Frontal cortex (tissue), 4 donors: ENCODE measurements around the gene GOLM1. TPM values are rescaled to one million over a fixed set of nuclear protein-coding genes. Genes with fewer than 3 reads are reported as not detected.
A peak's percentile ranks its signal among the peaks of the same experiment; 100 is the strongest.

Source experiments
- DNase-seq, 2 donors: peaks; one replicate each; pipeline ENCODE4 v3.0.0; 2012; ENCODE audit warnings: low spot score in 2 of 2
- FAIRE-seq: peaks from 2 replicates; lab custom pipeline; 2012; peaks lifted over from hg19 to GRCh38; lab: Jason Lieb, UNC
- small RNA-seq: library from RNA; depleted of rRNA; stranded (forward); fragments of <200 nt; gene quantifications from one replicate; pipeline ENCODE3, GENCODE V24; 2014
- total RNA-seq: library from RNA; depleted of rRNA; stranded (reverse); fragments of >200 nt; gene quantifications from one replicate; pipeline ENCODE4 v1.2.3, GENCODE V29; 2014
- donor health status: control.
- donor health status: control.
- donor health status: control.

GOLM1 gene
- total RNA-seq, 1 donor from 2014 or later = 88.9 TPM

- no peak for DNase-seq
- no peak for FAIRE-seq
These were observed 90.2 kb downstream of the GOLM1 start for GRCh38 chr9:86009133-86009532.

DNA sequence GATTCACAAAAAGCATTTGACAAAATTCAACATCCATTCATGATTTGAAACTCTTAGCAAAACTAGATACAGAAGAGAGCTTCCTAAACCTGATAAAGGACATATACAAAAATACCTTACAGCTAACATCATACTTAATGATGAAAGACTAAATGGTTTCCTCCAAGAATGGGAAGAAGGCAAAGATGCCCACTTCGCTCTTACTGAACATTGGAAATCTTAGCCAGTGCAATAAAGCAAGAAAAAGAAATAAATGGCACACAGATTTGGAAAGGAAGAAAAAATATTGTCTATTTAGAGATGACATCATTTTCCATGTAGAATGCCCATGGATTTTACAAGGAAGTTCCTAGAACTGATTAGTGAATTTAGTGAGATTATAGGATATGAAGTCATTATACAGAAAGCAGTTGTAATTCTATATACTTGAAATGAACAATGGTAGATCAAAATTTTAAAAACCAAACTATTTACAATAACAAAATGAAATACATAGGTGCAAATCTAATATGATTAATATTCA is 94.0 kb downstream of the GOLM1 start:
- no peak for DNase-seq

GRCh38 chr9:85995599-85995998 is 103.8 kb downstream of the GOLM1 start:
- FAIRE-seq = no peak
- no peak for DNase-seq

More for the DNA sequence above, 94.0 kb downstream of the GOLM1 start:
- no peak for FAIRE-seq

- DNase-seq = no peak
- FAIRE-seq = peak; percentile 96
These were observed 104.3 kb downstream of the GOLM1 start for GRCh38 chr9:85995097-85995496.

DNA sequence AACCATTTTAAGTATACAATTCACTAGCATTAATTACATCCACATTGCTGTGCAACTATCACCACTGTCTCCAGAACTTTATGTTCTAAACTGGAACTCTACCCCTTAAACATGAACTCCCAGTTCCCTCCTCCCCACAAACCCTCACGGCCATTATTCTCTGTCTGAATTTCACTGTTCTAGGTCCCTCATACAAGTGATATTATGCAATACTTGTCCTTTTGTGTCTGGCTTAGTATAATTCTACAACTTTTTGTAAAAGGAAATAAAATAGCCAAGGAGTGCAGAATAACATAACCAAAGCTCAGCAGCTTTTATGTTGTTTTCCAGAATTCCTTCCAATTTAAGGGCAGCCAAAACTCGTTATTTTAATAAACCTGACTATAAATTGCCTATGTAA is 105.2 kb downstream of the GOLM1 start:
- DNase-seq = no peak
- no peak for FAIRE-seq

DNA sequence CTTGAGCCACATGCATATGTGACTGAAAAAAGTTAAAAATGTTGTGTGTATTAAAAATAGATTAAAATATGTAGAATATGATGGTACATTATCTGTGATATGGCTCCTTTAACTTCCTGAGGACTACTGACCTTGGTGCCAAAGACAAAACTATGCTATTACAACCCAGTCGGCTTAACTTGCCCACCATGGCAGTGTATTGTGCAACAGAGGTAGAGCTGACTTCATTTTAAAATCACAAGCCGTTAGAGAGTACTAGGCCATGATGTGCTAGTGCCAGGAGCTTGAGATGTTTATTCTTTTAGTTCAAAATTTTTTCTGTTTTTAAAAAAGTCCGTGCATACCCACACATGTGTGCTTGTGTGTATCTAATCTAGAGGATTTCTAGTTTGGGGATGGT is 112.1 kb downstream of the GOLM1 start:
- DNase-seq (no peak), FAIRE-seq (no peak)

- no peak for DNase-seq
- no peak for FAIRE-seq
These were observed 114.9 kb downstream of the GOLM1 start for GRCh38 chr9:85984457-85984856.

- FAIRE-seq = no peak
- no peak for DNase-seq
These were observed 118.0 kb downstream of the GOLM1 start for GRCh38 chr9:85981369-85981768.

- DNase-seq = no peak
- no peak for FAIRE-seq
These were observed 120.9 kb downstream of the GOLM1 start for GRCh38 chr9:85978496-85978895.

Small RNA genes within 50 kb of the gene (small RNA-seq; reads per million reads assigned to genes)
- not detected for gene AL161447.1

Other genes starting within 250 kb of the GOLM1 start
- gene NAA35, start 158.4 kb downstream of the GOLM1 start, total RNA-seq = 65.6 TPM
- not detected for gene C9orf153, start 160.1 kb upstream of the GOLM1 start, total RNA-seq
- 92.5 TPM for gene ISCA1, start 183.0 kb upstream of the GOLM1 start, total RNA-seq